Epithelial cell of proximal tubule (primary cell): ENCODE results near the gene CFAP58. TPM values are rescaled to one million over a fixed set of nuclear protein-coding genes. Genes with fewer than 3 reads are reported as not detected.

Experiments
- DNase-seq: peaks from one replicate; pipeline ENCODE4 v3.0.0-alpha.2; 2011; ENCODE audit warnings: low read depth
- H3K4me3 ChIP-seq: 2 replicates; pipeline ENCODE4 v1.5.1; 2011; ENCODE audit warnings: low read depth, mild to moderate bottlenecking, low read length
- total RNA-seq: library from RNA; depleted of rRNA; stranded (reverse); fragments of >200 nt; gene quantifications from 2 replicates; pipeline ENCODE4 v1.2.3, GENCODE V29; 2015
- TF ChIP-seq, protein P1 (sequence below): conservative IDR thresholded peaks from 2 replicates; pipeline ENCODE4 v1.5.1; 2012; ENCODE audit warnings: low read depth, mild to moderate bottlenecking, low read length

Gene CFAP58
- total RNA-seq, 1 donor from 2014 or later, result 0.23 TPM

- no peak for DNase-seq
- H3K4me3 ChIP-seq, result no peak overlapping the region
- TF ChIP-seq, protein P1, sequence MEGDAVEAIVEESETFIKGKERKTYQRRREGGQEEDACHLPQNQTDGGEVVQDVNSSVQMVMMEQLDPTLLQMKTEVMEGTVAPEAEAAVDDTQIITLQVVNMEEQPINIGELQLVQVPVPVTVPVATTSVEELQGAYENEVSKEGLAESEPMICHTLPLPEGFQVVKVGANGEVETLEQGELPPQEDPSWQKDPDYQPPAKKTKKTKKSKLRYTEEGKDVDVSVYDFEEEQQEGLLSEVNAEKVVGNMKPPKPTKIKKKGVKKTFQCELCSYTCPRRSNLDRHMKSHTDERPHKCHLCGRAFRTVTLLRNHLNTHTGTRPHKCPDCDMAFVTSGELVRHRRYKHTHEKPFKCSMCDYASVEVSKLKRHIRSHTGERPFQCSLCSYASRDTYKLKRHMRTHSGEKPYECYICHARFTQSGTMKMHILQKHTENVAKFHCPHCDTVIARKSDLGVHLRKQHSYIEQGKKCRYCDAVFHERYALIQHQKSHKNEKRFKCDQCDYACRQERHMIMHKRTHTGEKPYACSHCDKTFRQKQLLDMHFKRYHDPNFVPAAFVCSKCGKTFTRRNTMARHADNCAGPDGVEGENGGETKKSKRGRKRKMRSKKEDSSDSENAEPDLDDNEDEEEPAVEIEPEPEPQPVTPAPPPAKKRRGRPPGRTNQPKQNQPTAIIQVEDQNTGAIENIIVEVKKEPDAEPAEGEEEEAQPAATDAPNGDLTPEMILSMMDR, result no peak
Observed at GRCh38 chr10:104344219-104344618, 9.4 kb upstream of the CFAP58 start.

GRCh38 chr10:104345515-104345914 lies 8.1 kb upstream of the CFAP58 start:
- no peak for DNase-seq
- TF ChIP-seq, protein P1, result no peak
- no peak overlapping the region for H3K4me3 ChIP-seq

GRCh38 chr10:104345941-104346340 lies 7.7 kb upstream of the CFAP58 start:
- TF ChIP-seq, protein P1, result no peak
- DNase-seq, result no peak
- no peak overlapping the region for H3K4me3 ChIP-seq

DNA sequence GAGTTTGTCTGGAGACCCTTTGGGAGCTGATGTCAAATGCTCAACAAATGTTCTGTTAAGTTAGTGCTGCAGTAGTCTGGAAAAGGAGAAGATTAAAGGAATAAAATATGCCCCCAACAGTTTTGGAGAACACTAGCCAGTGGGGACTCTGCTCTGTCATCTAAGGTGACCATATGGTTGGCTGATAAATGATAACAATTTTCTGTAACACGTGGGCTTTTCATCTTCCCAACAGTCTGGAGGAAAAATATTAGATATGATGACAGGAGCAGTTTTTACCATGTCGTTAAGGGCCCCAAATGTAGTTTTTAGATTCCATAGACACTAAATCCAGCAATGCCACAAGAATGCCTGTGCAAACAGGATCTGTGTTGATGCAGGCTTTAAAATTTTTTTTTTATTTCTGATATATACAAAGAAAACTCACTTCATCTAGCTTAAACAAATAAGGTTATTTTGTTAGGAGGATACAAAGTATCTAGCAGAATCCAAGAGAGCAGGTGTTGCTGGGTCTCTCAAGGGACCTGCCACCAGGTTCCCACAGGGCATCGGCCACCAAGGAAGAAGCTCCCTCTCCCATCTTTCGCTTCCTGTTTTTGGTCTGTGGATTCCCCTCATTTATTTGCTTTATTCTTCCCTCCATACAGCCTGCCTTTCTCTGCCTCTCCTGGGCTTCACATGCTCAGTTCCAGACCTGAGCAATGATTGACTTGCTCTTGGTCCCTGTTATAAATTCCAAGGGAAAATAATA lies 6.2 kb upstream of the CFAP58 start:
- H3K4me3 ChIP-seq, result no peak overlapping the region
- DNase-seq, result no peak
- TF ChIP-seq, protein P1, result no peak

DNA sequence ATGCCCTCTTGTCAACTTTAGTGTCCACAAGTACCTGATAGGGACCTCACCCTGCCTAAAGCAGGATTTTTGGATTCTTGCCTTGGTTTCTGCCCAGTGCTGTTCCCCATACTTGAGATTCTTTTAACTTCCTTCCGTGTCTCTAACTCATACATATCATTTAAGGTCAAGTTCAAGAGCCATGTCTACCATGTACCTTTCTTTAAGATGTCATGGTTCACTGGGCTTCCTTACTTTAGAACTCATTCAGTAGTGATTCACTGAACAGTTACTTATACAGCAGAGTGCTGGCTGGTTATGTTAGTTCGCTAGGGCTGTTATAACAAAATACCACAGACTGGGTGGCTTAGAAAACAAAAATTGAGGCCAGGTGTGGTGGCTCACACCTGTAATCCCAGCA lies 5.0 kb upstream of the CFAP58 start:
- H3K4me3 ChIP-seq, result no peak overlapping the region
- no peak for DNase-seq
- TF ChIP-seq, protein P1, result no peak

DNA sequence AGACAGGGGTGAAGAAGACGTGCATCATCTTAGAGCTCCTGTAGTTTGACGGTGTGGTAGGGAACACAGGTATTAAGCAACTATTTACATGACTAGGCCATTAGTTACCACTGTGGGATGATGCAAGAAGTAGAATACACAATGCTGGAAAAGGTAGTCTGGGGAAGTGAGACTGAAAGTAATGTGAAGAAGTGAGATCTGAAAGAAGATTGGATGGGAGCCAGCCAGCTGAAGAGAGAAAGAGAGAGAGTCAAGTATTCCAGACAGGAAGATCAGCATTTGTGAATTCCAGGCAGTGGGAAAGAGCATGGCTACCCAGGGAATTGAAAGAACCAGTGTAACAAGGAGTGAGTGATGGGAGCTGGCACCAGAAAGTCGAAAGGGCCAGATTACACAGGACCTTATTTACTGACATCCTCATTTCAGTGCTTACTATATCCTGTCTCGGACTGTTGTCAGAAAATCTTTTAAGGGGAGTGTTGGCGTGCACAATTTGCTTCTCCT lies 4.0 kb upstream of the CFAP58 start:
- DNase-seq, result peak; percentile 74
- TF ChIP-seq, protein P1, result no peak
- H3K4me3 ChIP-seq, result no peak overlapping the region

- no peak for DNase-seq
- H3K4me3 ChIP-seq, result no peak overlapping the region
- TF ChIP-seq, protein P1, result peak; percentile 75
Observed at GRCh38 chr10:104350127-104350635, 3.5 kb upstream of the CFAP58 start.
